Measurements from ENCODE around the gene SAMD10.
A peak's percentile ranks its signal among the peaks of the same experiment; 100 is the strongest.
"Not testable (repeated sequence)": the region's sequence is repeated elsewhere in the genome, so short reads cannot be mapped to it uniquely, and the experiment has no call there.

SAMD10 gene

DNA sequence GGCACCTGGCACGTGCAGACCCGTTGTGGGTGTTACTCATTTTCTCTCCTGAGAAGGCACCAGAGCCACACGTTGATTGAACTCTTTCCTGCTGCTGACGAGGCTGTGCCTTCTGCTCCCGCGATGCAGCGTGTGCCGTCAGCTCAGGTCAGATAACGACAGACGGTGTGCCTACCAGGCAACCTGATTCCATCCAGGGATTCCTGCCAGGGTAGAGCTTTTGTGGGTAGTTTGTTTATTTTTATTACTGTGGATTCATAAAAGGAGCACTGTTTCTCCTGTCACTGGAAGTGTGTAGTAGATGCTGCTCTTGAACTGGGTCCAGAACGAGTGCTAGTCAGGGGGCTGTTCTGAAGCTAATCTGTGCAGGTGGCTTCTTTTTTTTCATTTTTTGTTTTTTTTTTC is 22.2 kb upstream of the SAMD10 start:
- DNase-seq (ENCODE audit: low spot score), result peak; percentile 98

DNA sequence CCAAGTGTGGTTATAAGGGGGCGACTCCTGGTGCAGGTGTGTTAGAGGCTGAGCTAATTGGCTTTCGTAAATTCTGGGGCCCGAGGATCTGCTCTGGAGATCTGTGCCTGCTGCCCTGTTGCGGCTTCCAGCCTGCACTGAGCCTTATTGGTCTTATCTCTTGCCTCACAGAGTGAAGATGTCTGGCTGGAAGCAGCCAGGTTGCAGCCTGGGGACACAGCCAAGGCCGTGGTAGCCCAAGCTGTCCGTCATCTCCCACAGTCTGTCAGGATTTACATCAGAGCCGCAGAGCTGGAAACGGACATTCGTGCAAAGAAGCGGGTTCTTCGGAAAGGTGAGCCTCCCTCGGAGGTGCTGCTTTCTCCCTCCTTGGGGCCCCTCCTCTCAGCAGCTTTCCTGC is 21.5 kb upstream of the SAMD10 start:
- peak; percentile 95 for DNase-seq (ENCODE audit: low spot score)

DNA sequence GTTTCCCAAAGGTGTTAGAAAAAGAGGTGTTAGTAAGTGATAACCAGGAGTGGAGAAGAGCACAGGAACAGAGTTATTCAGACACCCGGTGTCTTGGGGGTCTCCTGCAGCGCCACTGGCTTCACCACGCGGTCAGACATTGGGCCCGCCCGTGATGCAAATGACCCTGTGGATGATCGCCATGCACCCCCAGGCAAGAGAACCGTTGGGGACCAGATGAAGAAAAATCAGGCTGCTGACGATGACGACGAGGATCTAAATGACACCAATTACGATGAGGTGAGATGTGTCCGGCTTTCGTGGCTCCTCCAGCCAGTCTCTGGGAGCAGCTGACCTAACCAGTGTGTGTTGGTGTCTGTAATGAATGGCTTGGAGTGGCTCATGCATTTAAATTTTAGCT is 3.5 kb upstream of the SAMD10 start:
- DNase-seq (ENCODE audit: low spot score), result no peak

DNA sequence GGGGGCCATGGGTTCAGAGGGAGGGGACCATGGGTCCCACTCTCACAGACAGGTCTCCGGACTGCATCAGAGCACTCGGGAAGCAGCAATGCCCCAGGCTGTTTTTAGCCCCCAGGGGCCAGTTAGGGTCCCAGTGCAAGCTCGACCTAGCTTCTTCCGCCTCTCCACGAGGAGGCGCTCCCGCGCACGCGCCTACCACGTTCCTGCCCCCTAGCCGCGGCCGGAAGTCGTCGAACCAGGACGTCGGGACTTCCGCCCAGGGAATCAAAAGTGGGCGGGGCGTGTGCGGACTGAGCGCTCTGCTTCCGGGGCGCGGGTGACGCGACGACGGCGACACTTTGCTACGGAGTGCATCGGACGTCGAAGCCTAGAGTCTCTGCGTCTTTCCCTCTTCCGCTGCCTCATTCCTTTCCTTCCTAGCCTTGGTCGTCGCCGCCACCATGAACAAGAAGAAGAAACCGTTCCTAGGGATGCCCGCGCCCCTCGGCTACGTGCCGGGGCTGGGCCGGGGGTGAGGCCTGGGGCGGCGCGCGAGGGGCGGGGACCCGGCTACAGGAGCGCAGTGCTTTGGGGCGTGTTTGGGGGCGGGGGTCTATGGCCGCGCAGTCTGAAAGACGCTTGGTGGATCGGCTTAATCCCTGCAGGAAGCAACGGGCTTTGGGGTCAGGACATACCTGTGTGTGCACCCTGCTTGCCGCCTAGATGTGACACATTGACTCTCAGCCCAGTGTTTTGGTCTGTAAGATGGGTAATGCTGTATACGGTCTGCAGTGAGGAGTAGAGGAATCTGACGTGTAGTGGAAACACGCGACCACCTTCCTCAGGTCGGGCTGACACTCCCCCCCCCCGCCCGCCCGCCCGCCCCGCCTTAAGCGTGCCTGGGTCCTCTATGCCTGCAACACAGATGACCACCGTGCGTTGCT is 1.6 kb upstream of the SAMD10 start, which contains the start of gene PRPF6:
Gene PRPF6, plus strand, starts transcription at position 327 of the 923 bp plus-strand sequence. Its CDS starts 114 bp downstream, at position 441.
- DNase-seq (ENCODE audit: low spot score), result peak; percentile 95

DNA sequence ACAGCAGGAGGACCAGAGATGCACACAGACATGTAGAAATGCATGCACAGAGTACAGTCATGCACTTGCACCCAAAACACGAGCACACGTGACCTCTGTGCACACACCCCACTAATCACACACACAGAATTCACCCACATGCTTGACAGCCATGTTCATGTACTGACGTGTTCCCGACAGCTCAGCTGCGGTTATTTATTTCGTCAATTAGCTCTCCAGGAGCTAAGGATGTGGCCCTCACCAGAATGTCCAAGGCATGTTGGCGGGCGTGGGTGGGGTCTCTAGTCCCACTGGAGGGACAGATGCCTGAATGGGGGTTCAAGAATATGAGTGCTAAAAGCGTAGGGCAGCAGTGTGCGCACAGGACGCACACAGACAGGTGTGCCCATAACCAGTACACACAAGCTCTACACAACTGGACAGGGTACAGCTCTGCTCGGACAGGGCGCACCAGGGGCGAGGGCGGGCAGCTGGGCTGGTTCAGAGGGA is 919 bp upstream of the SAMD10 start:
- no peak for DNase-seq (ENCODE audit: low spot score)

DNA sequence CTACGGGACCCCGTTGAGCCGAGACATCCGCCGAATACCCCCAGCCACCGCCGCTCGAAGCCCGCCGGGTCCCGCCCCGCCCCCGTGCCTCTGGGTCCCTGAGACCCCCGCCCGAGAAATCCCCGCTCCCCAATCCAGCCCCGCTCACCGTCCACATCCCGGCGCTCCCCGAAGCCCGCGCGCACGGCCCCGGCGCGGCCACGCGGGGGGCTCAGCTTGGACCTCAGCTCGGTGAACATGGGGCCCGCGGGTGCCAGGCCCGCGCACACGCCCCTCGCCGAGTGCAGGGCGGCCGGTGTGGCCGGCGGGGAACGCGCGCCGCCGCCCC is 249 bp downstream of the SAMD10 start:
- DNase-seq (ENCODE audit: low spot score), result no peak

DNA sequence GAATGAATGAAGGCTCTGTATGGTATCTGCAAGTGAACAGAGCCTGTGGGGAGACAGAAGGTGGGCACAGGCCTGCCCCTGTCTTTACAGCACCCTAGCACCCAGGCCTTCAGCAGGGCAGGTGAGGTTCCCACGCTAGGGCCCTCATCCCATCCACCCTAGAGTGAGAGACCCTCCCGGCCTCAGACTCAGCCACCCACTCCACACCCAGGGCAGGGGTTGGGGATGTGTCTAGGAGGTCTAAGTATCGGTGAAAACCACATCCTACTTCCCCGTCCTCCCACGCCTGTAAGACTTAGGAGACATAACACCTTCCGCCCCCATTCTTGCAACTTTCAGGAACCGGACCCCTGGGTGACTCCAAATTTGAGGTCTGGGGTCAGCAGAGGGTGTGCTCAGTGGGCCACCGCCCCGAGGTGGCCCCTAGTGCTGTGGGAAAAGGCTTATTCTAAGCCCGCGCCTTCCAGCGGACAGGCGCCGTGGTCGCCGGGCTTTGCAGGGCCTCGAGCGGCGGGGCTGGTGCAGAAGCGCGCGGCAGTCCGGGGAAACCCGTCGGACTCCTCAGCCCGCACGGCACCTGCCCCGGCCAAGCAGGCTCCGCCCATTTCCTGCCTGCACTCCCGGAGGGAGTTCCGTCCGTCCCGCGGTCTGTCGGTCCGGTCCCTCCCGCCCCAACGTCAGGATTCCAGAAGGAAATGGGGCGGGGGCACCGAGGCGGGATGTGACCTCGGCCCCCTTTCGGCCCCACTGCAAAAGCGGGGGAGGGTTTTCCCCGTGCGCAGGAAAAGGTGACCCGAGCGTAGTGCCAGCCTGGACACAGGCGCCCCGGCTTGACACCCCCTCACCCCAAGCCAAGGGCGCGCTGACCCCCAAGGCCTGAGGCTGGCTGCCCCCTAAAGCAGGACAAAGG is 868 bp downstream of the SAMD10 start:
- no peak for DNase-seq (ENCODE audit: low spot score)

DNA sequence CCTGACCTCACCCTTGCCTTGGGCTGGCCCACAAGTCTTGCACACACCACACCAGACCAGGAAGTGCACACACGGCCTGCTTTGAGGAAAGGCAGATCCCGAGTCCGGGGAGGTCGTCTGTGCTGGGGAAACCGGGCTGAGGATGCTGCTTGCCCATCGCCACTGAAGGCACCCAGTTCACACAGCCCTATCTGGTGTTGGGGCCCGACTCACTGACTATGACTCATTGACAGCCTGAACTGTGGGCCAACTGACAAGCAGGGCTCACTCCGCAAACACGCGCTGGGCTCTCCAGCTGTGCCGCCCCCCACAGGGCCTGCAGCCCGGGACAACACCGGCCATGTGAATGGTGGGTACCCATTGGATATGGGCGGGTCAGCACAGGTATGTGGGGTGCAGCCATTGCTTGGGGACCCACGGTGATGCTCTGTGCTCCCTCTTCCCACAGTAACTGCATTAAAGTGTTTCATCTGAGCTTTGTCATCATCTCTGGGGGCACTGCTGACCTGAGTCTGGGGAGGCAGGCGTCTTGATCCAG is 1.6 kb downstream of the SAMD10 start:
- DNase-seq (ENCODE audit: low spot score), result no peak

DNA sequence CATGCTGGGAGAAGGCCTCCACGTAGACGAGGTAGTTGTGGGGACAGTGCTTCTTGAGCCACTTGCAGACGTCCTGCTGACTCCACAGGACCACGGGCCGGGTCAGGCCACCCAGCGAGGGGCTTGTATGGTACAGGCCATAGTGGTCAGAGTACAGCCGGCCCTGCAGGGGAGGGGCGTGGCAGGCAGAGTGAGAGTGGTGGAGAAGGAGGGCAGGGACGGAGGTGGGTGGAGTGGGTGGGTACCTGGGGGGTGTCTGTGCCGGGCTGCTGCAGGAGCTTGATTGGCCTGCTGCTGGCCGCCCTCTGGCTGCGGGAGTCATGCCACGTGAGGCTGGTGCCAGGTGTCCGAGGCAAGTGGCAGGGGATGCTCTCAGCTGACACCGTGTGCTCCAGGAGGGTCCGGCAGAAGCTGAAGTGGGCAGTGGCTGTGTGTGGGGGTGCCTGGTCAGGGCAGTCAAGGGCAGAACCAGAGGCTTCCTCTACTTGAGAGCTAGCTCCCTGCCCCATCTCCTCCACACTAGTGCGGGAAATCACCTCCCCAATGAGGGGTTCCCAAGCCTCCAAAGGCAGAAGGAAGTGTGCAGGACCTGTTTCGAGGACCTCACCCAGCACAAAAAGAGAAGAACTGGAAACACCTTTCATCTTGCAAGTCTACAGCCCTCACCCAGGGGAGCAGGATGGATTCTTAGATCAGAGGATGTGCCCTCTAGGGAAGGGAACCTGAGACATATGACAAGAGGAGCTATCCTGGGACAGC is 2.3 kb downstream of the SAMD10 start:
- DNase-seq (ENCODE audit: low spot score), result no peak

DNA sequence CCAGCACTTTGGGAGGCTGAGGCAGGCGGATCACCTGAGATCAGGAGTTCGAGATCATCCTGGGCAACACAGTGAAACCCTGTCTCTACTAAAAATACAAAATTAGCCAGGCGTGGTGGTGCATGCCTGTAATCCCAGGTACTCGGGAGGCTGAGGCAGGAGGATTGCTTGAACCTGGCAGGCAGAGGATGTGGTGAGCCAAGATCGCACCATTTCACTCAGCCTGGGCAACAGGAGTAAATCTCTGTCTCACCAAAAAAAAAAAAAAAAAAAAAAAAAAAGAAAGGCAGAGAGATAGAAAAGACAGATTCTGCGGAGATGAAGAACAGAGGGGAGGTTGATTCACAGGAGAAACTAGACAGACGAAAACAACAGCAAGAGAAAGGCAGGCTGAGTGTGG is 2.9 kb downstream of the SAMD10 start:
- not testable (repeated sequence) for DNase-seq (ENCODE audit: low spot score)

DNA sequence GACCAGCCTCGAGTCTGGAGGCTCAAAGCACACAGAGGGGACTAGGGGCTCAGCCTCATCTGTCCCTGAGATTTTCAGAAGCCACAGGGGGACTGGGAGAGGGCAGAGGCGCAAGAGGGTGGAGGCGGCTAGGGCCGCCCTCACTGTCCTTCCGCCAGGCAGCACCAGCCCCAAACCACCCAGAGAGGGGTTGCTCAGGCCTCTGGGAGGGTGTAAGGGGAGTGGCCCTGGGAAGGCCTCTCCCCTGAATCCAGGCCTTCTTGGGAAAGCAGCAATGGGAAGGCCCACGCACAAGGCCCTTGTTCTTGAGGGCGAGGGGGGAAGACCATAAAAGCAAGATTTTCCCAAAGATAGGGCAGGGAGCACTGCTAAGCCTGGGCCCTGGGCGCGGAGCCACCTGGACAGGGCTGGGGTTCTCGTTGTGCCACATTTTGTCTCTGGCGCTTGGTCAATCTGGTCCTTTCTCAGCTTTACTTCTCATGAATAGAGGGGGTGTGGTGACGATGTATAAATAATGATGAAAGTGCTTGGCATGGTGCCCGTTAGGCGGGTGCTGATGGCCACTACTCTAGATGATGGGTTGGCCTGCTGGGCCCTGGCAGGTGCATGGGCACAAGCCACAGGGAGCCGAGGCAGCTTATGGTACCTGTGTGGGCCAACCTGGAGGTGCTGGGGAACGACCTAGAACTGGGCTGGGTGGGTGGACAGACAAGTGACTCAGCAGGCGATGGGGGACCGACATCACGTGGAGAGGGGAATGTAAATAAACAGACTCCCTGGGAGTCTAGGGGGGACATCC is 4.8 kb downstream of the SAMD10 start:
- DNase-seq (ENCODE audit: low spot score), result peak; percentile 98

DNA sequence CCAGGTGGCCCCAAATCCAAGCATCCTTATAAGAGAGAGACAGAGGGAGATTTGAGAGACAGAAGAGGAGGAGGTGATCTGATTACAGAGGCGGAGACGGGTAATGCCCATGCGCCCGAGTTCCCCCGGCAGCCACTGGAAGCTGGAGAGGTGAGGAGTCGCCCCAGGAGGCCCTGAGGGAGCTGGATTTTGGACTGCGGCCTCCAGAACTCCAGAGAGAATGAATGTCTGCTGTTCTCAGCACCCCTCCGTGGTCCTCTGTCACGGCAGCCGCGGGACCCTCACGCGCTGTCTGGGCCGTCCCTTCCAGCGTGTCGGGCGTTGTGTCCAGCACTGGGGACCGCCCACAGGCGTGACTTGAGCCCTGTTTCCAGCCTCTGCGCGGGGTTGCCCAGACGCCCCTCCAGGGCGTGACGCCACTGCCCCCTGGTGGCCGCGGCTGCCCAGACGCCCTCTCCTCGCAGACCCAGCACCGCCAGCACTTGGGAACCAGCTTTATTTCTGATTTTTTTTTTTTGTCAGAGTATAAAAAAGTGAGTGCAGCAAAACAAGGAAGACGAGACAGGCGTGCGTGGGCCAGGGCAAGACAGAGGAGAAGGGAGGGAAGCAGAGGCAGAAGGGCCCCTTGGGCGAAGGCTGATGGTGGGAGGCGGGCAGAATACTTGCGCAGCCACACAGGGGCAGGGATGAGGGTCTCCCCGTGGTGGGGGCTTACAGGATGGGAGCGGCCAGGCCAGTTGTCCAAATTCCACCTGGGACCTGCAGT is 5.6 kb downstream of the SAMD10 start:
- DNase-seq (ENCODE audit: low spot score), result peak; percentile 84

DNA sequence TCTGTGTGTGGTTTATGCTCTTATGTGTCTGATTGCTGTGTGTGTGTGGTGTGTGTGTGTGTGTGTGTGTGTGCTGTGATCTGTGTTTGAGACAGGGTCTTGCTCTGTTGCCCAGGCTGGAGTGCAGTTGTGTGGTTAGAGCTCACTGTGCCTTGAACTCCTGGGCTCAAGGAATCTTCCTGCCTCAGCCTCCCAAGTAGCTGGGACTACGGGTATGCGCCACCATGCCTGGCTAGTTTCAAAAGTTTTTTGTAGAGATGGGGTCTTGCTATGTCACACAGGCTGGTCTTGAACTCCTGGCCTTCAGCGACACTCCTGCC is 6.3 kb downstream of the SAMD10 start:
- no peak for DNase-seq (ENCODE audit: low spot score)

DNA sequence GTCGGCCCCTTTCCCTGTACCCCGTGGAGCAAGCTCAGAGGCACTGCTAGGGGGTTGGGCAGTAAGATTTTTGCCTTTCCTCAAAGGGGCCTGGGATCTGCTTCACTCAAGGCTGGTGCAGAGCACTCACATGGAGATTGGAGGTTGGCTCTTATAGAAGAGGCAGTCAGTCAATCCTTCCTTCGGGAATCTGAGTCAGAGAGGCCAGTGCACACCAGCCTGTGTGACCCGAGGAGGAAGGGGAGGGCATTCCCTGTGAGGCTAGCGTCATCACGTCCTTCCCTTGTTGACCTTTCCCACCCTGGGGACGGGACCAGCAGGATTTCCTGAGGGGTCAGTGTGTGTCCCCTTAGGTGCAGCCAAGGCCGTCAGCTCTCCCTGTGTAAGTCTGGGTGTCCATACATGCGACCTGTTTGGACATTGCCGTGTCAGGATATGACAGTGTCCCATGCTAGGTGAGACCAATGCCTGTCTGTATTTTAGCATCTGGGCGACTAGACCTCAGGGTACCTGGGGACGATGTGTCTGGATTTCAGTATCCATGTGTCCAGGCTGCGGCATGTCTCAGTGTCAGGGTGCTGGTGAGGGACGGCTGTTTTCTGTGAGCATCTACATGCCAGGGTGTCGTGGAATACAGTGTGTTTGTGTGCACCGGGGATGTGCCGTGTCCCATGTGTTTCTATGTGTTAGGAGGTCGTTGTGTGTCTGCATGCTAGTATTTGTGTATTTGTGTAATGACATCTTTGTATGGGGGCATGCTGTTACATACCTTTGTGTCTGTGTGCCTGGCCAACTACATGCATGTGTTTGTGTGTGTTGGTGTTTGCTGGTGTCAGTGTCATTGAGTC is 6.9 kb downstream of the SAMD10 start:
- no peak for DNase-seq (ENCODE audit: low spot score)

DNA sequence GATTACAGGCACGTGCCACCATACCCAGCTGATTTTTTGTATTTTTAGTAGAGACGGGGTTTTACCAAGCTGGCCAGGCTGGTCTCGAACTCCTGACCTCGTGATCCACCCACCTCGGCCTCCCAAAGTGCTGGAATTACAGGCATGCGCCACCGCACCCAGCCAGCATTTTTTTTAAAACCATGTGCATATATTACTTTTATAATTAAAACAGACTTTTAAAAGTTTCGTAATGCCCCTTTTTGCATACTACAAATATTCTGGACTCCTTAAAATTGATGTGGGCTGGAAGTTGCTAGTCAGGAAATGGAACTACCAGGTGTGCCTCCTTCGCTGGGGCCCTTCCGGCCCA is 7.5 kb downstream of the SAMD10 start:
- DNase-seq (ENCODE audit: low spot score), result not testable (repeated sequence)

DNA sequence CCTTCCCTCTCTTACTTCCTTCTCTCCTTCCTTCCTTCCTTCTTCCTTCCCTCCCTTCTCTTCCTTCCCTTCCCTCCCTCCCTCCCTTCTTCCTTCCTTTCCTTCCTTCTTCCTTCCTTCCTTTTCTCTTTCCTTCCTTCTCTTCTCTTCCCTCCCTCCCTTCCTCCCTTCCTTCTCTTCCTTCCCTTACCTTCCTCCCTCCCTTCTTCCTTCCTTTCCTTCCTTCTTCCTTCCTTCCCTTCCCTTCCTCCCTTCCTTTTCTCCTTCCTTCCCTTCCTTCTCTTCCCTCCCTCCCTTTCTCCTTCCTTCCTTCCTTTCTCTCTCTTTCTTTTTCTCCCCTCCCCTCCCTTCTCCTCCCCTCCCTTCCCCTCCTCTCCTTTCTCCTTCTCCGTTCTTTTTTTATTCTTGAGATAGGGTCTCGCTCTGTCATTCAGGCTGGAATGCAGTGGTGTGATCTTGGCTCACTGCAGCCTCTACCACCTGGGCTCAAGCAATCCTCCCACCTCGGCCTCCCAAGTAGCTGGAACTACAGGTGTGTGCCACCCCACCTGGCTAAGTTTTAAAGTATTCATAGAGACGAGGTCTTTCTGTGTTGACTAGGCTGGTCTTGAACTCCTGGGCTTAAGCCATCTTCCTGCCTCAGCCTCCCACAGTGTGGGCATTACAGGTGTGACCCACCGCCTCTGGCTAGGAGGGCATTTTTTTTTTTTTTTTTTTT is 8.6 kb downstream of the SAMD10 start:
- DNase-seq (ENCODE audit: low spot score), result no peak

DNA sequence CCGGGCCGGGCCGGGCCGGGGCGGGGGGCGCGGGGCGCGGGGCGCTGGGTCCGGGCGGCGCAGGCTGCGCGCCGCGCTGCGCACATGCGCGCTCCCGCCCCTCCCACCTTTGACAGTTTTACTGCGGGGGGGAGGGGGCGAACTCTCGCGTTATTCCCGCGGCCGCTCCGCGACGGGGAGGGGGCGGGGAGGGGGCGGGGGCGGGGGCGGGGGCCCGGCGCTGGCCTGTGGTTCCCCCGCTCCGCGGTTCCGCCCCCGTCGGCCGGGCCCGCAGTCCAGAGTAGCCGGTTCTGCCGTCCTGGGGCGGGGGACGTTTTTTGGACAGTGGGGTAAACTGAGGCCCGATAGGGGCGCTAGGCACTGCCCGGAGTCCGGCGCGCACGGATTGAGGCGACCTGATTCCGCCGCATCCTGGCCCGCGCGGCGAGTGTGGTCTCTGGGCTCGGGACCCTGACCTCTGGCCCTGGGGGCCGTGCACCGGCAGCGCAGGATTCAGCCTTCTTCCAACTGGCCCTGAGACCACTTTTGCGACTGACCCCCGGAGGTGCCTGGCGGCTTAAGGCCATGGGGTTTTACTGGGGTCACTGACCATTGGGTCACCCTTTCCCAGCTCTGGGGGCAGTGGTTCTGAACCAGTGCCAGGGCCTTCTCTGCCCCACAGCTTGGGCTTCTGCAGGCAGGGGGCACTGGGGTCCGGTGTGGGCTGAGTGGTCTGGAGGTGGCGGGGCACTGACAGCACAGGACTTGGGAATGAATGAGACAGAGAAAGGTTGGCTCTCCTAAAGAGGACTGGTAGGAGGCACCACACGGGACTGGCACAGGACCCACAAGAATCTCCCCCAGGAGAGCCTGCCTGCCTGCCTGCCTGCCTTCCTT is 9.4 kb downstream of the SAMD10 start, which contains the start of gene ZNF512B:
Gene ZNF512B, minus strand, starts transcription at position 93 of the 876 bp plus-strand sequence. CDS start 1,980 bp downstream, outside the sequence.
- DNase-seq (ENCODE audit: low spot score), result no peak
